Ammon's horn (tissue), 1 donor: ENCODE measurements around the gene TMEM121.

Source experiments
- DNase-seq: peaks from one replicate; pipeline ENCODE4 v3.0.0-alpha.2; 2016; ENCODE audit warnings: low spot score

The TMEM121 gene

DNA sequence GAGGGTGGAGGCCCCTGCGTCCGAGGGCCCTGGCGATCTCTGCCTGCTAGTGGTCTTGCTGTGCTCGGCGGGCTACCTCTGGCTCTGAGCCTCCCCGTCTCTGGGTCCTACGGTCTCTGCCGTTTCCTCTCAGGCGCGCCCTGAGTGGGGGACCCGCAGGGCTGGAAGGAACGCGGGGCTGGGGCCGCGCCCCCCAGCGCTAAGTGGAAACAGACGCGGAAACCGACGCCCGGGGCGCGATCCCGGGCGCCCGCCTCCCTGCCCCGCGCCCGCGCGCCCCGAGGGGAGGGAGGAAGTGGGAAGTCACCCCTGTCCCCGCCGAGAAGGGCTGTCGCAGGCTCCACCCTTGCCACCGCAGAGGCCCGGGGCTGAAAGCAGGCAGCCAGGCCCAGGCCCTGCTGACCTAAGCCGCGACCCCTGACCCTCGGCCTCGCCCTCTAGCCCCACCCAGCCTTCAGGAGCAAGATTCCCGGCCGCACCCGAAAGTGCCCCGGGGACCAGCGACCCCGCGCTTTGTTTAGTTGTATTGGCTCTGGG is 38.9 kb upstream of the TMEM121 start:
- DNase-seq, result no peak

DNA sequence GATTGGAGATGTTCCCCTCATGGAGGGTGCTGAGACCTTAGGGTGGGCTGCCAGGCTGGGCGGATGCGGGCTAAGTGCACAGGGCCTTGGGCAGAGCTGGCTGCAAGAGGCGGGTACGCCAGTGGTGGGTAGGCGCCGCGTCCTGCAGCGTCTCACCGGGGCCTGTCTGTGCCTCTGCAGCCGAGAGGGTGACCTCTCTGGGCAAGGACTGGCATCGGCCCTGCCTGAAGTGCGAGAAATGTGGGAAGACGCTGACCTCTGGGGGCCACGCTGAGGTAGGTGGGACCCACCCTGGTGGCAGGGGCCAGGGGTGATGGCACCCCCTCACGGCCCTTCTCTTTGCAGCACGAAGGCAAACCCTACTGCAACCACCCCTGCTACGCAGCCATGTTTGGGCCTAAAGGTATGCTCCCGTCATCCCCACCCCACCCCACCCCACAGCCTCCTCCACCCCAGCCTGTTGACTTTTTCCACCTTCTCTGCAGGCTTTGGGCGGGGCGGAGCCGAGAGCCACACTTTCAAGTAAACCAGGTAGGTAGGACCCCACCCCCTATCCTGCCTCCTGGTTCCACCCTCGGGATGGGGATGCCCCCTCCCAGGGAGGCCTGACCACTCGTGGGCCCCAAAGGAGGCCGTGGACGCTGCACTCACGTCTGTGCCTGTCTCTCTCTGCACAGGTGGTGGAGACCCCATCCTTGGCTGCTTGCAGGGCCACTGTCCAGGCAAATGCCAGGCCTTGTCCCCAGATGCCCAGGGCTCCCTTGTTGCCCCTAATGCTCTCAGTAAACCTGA is 38.2 kb upstream of the TMEM121 start:
- no peak for DNase-seq

DNA sequence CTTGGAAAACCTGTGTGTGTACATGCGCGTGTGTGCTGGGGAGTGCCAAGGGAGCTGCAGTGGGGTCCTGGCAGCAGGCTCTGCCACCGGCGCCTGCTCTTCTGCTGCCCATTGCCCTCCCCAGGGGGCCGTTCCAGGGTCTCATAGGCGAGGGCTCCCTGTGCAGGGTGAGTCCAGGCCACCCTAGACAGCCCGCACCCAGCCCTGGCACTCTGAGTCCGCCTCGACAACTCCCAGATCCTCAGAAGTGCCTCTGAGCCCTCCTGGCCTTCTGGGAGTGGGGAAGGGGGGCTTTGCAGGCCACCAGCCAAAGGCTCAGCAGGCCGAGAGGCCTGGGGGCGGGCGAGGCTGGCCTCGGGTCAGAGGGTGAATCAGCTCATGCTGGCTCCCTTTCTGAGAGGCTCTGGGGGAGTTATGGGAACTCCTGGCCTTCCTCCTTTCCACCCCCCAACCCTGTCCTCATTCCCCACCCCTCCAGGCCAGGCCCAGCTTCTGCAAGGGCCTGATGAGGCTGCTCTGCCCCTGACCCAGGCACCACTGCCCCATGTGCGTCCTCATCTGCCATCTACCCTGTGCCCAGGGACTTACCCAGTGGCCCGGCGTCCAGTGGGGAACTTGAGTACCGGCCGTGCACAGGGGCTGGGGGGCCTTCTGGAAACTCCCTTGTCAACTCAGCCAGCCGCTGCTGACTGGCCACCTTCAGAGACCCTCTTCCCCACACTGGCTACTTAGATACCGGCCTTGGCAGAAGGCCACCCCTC is 37.4 kb upstream of the TMEM121 start:
- no peak for DNase-seq

DNA sequence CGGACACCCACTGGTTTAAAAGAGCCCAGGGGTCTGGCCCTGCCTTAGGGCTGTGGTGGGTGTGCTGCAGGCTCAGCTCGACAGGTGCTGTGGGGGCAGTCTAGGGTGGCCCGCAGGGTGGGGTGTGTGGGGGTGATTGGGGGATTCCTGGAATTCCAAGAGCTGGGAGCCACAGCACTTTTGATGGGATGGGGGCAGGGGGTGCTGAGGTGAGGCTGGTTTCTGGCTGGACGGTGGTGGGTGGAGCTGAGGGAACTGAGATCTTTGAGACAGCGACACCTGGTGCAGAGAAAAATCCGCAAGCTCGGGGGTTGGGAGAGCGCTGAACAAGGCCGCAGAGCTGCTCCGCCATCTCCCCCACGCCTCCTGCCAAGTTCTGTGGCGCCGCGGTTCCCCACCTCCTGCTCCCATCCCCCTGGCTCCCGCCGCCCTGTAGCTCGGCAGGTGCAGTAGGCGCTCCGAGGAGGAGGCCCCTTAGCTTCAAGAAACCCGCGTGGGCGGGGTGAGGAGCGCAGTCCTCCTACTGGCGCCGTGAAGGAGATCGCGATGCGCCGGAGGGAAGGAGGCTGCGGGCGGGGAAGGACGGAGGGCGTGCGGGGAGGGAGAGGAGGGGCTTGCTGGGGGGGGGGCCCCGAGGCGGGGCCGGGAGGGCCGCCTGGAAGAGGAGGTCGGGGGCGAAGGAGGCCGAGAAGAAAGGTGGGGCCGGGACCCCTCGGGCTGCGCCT is 36.7 kb upstream of the TMEM121 start:
- peak; percentile 85 for DNase-seq

DNA sequence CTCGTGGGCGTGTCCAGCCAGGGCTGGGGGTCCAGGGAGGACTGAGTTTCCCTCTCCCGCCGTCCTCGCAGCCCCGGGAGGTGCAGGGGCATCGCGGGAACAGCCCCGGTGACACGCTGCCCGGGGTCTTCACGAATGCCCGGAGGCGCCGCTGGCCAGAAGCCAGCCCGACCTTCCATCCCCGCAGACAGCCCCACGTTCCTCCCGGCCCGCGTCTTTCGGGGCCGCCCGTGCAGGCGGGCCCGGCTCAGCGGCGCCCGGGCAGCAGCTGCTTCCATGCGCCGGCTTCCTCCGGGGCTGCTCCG is 36.2 kb upstream of the TMEM121 start:
- DNase-seq, result no peak

DNA sequence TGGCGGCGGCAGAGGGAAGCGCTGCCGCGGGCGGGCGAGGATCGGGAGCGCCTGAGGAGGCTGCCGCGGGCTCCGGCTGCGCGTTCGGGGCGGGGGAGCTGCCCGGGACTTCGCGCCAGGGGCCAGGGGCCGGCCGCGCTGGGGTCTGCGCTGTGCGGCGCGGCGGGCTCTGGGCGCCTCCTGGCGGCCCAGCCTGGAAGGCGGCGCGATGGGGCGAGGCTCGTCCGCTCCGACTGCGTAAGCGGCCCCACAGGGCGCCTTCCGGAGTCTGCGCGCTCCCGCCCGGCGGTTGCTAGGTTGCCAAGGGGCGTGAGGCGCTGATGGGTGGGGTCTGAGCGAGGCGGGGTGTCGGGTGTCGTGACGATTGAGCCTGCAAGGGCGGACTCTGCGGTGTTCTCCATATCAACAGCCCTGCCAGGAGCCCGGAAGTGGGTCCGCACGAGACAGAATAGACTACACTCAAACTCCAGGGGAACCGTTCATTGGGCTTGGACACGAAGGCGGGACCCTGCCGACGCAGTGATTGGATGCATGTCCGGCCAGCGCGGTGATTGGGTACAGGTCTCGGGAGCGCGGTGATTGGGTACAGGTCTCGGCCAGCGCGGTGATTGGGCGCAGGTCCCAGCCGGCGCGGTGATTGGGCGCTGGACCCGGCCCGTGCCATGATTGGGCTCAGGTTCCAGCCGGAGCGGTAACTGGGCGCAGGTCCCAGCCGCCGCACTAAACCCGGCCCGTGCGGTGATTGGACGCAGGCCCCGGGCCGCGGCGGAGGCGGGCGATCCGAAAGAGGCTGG is 35.6 kb upstream of the TMEM121 start, which contains the start of gene TEDC1:
TSS of gene TEDC1 (plus strand) at position 675 of the 794 bp plus-strand sequence. CDS start 130 bp downstream, outside the sequence.
- peak; percentile 100 for DNase-seq

DNA sequence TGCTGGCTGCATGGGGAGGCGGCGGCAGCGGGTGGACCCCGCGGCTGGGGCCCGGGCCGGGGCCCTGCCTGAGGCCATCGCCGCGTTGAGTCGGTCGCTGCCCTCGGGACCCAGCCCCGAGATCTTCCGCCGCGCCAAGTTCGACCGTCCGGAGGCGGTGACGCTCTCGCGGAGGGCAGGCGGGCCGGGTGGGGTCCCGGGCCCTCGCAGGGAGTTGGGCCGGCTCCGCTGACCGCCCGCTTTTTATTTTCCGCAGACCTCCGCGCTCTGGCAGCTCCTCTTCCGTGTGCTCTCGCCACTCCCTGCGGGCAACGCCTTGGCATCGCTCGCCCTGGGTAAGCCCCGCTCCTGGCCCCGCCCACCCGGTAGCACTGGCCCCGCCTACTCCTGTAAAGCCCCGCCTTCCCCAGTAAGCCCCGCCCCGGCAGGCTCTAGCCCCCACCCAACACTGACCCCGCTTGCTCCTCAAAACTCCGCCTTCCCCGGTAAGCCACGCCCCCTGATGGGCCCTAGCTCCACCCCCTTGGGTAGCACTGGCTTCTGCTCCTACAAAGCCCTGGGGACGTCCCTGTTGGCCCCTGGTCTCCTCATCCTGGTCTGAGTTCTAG is 34.9 kb upstream of the TMEM121 start:
- no peak for DNase-seq

DNA sequence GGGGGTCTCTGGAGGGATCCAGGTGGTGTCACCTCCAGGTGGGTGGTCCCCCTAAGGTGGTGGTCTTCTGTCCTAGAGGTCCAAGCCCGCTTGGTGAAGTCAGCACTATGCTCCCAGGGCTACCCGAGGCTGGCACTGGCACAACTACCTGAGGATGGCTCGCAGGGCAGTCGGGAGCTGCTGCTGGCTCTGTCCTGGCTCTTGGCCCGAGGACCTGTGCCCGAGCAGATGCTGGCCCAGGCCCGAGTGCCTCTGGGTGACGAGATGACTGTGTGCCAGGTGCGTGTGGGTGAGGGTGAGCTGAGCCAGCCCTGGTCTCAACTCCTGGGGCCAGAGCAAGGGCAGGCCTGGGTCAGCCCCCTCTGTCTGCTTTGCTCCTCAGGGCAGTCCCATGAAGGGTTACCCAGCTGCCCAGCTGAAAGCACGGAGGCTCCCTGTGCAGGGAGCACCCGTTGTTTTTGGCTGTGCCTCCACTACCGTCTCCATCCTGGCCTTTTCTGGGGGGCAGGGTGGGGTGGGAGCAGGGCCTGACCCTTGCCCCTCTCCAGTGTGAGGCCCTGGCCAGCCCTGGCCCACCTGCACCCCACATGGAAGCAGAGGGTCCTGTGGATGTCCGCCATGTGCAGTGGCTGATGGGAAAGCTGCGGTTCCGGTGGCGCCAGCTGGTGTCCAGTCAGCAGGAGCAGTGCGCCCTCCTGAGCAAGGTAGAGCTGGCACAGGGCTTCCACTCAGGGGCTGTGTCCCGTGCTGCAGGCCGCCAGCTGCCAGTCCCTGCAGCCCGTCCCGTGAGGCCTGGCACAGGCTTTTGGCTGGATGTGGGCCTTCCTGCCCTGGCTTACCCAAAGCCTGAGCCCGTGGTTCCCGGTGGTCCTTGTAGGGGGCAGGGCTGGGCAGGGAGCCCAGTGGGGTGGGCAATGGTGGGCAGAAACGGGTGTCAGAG is 34.1 kb upstream of the TMEM121 start:
- DNase-seq, result no peak

DNA sequence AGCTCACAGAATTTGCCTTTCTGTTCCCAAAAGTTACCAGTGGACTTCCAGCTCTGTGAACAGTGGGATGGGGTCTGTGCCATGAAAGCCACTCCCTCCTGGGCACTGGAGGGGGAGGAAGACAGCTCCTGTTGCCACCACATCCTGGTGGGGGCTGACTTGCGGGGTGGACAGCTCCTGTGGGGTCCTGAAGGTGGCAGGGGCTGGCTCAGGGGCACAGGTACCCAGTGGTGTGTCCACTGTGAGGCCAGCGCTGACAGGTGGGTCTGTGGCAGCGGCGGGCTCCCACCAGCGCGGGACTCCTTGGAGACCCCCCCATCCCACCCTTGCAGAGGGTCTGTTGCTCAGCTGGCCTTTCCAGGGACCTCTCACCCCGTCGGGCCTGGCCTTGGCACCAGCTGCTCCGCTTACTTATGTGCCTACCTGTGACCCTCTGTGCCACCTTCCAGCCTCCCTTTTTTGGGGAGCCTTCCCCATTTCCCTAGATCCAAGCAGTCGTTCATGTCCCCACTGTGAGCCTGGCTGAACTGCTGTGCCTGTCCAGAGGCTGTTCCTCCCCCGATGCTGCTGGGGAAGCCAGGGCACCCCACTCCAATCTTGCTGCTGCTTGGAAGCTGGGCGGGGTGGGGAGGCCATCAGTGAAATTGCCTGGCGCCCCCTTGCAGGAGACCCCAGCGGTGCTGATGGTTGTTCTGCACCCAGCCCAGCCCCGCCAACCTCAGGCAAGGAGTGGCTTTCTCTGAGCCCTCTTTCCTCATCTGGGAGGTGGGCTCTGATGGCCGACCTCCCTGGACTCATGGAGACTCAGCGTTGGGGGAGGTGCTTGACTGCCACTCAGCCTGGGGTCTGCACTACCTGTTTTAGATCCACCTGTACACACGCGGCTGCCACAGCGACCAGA is 33.2 kb upstream of the TMEM121 start:
- DNase-seq, result no peak

DNA sequence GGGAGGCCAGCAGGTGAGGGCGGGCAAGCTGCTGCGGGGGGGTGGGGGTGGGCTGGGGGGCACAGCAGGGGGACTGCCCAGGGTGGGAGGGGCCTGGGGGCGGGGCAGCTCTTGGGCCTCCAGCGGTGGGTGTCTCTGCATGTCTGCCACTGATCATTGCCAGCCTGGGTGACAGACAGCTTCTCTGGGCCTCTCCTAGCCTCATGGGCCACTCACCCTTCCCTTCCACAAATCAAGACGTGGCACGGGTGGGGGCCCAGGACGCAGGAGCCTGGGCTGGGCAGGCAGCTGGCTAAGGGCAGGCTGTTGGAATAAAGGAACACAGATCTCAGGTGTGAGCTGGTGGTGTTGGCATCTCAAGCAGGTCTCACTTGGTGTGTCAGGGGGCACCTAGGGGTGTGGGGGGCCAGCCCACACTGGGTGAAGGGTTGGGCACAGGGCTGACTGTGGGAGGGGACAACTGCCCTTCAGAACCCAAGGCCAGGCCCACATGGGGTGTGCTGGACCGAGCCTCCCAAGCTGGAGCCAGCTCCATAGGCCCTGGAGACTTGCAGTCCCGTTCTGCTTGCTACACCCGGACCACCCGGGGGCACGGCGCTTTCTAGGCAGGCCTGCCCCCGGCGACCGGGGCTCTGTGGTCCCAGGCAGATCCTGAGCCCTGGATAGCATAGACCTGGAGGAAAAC is 32.3 kb upstream of the TMEM121 start:
- no peak for DNase-seq

DNA sequence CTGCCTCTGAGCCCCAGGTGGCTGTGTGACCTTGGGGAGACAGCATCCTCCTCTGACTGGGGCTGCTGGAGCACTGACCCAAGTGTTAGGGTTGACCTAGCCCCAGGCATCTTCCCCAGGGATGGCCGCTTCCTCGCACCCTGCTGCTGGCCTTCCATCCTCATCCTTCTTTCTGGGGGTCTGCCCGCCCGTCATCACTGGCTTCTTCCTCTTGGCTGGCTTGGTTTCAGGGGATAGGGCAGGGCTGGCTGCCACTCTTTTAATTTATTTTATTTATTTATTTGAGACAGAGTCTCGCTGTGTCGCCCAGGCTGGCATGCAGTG is 31.8 kb upstream of the TMEM121 start:
- DNase-seq, result no peak

DNA sequence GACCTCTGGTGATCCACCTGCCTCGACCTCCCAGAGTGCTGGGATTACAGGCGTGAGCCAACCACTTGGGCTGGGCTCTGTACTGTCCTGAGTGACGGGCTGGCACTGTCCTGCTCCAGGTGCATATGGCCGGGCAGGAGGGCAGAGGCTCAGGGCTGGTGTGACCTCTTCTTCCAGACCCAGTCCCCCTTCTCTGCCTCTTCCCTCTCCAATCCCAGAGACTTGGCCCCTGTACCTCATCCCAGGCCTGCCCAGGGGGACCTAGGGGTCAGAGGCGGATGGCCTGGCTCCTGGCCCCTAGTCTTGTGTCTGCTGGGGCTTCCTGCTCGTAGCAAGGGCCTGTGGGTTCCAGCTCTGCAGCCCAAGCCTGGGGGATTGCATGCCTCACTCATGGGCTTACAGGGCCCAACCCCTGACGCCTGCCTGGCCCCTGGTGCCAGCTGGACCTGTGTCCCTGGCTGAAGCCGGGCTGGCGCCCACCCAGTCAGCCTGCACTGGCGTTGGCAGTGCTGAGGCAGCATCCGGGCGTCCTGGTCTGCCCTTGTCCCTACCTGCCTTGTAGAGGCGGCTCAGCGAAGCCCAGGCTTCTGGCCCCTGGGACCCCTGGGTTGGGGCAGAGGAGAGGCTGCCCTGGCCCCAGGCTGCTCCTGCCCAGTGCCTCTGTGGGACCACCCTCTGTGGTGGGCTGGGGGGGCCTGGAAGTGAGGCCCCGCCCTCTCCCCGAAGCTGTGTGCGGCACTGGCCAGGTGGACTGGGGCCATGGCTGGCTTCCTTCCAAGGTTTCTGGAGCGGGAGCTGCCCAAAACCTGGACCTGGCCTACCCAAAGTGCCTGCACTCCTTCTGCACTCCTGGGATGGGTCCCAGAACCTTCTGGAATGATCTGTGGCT is 31.0 kb upstream of the TMEM121 start:
- no peak for DNase-seq

DNA sequence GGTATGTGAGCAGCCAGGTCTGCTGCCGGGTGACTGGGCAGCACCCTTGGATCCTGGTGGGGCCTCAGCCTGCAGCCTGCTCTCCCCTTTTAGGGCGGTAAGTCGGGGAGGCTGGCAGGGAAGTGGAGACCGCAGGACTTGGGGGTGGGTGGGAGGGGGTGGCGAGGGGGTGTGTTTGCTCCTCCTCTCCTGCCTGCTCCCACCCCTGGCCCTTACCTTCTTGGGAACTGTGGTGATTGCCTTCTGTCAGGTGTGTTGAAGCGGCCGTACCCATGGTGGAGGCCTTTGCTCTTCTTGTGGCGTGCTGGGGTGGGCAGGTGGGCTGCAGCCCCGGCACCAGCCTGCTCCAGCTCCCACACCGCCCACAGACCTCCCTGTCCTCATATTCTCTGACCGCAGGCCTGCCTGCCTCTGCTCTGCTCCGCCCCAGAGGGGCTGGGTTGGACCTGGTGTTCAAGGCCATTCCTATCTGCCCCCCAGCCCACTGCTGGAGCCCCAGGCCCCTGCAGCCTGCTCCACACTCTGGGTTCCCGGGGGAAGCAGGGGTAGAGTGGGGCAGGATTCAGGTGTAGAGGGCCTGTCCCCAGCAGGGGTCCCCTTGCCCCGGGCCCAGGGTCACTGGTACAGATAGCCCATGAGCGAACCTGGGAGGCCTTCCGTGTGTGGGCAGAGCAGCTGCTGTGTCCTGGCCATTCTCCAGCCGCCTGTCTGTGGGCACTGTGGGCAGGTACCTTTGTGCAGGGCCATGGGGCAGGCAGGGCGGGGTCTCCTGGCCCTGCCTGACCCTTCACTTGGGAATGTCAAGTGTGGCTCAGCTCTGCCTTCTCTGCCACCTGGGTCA is 30.2 kb upstream of the TMEM121 start:
- DNase-seq, result no peak

DNA sequence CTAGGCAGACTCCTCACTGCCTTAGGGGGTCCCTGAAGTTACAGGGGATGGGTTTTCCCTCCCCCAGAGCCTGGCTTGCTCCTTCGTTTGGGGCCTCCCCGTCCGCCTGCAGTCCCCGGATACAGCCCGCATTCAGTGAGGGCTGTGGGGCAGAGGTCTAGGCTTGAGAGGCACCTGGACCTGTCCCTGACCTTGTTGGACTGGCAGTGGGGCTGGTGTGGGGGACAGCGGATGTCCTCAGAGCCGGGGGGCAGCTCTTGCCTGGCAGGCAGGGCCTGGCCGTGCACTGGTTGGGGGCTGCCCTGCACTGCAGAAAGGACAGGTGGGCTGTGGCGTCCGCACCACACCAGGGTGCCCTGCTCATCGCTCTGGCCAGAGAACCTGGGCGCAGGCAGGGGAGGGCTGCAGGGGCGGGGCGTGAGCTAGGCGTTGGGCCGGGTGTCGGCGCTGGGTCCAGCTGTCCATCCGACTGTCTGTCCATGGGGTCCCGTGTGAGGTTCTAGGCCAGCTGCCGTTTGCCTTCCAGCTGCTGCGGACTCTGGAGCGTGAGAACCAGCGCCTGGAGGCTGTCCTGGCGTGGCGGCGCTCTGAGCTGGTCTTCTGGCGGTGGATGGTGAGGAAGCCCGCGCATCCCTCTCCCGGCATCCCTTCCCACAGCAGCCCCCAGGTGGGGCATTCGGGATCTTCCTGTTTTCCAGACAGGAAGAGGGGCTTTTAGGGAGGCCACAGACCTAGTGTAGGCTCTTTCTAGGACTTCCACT is 29.4 kb upstream of the TMEM121 start:
- DNase-seq, result no peak

DNA sequence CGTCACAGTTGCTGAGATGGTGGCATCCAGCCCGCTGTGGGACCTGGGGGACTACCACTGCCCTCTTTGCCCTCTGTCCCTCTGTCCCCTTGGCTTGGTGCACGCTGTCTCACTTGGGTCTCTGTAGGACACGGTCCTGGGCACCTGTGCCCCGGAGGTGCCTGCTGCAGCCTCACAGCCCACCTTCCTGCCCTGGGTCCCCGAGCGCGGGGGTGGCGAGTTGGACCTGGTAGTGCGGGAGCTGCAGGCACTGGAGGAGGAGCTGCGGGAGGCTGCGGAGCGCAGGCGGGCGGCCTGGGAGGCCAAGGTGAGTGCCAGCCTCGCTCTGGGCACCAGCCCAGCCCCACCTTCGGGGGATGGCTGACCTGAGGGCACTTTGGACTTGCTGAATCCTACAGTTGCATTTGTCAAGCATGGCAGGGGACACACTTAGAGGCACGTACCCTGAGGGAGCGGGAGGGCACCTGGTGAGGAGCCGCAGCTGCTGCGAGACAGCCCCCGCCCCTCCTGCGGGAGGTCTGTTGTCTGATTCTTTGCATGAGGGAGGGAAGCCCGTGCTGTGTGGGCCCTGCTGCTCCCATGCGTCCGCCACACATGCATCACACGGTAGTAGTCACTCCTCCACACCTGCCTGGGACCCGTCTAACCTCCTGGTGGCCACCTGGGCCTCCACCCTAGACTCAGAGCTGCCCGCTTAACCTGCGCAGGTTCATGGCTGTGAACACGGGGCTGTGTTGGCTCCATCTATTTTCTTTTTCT is 28.5 kb upstream of the TMEM121 start:
- DNase-seq, result no peak
